ENCODE results near the gene OOSP4B.
"Not testable (repeated sequence)": the region's sequence is repeated elsewhere in the genome, so short reads cannot be mapped to it uniquely, and the experiment has no call there.

Gene OOSP4B

DNA sequence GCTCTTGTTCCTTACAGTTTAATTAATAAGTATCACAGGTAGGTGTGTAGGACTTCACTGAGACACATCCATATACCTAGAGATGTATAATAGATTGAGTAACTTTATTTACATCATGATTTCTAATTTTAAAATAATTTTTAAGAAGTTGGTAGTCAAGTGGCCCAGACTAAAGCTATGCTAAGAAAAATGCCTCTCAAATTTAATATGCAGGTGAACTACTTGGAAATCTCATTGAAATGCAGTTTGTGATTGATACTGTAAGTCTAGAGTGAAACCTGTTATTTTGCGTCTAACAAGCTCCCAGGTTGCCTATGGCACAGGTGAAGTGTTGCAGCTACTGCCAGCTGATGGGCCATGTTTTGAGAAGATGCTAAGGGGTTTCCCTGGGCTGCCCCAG, at the start of gene OOSP4B:
Gene OOSP4B, plus strand, starts transcription at position 301 of the 400 bp plus-strand sequence.
- no peak for DNase-seq (ENCODE audit: low spot score)

DNA sequence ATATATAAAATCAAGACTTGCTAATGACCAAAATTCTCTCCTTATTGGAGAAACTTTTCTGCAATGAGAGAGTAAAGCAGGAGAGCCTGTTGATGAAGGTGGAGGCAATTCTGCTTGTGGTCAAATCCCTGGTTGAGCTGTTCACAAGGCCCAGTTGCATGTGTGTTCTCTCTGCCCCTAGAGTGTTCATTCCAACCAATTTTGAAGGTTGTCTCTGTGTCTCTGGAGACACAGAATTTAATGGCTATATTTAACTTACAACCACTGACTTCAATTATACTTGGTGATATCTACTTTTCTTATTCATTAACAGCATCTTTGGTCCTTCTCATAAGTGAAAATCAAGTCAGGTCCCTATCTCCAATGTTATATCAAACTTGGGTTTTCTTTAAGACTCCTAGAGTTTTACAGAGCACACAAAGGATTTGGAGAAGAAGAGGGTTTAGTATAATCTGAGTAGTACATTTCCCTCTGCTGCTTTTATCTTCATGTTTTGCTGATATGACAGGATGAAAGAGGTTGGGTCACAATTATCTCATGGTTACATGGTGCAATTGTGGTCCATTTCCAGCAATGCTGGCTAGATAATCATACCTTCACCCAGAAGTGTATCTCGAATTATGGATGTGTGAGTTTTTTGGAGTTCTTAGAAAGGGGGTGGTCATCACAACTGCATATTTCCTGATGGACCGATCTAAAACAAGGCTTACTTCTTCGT, 49.1 kb upstream of the OOSP4B start:
- DNase-seq (ENCODE audit: low spot score), result no peak

DNA sequence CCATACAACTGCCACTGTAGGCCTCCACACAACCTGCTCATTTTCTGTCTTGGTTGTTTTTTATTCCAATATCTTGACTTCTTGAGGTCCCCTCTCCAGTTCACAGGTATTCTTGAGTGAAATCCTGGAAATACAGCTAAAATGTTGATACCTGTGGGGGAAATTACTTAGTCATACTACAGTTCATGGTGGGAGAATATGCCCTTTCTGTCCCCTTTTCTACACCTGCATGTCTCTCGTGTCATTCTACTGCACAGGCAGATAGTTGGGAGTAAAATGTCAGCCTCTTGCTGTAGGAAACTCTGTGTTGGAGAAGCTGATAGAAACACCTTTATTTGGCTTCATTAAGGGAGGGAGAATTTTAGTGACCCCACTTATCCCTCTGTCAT, 48.6 kb upstream of the OOSP4B start:
- no peak for DNase-seq (ENCODE audit: low spot score)

DNA sequence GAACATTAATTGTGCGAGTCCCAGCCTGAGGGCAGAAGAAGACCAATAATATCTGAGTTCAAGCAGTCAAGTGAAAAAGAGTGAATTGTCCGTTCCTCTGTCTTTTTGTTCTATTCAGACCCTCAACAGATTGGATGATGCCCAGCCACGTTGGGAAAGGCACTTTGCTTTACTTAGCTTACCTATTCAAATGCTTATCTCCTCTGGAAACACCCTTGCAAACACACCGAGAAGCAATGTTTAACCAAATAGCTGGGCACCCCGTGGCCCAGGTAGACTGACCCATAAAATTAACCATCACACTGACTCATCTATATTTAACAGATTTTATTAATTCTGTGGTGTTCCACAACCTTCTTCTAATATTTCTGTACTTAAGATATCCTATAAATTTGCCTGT, 43.9 kb upstream of the OOSP4B start:
- DNase-seq (ENCODE audit: low spot score), result no peak

- DNase-seq (ENCODE audit: low spot score), result no peak
Measured at GRCh38 chr11:59981106-59981770, 35.7 kb upstream of the OOSP4B start.

DNA sequence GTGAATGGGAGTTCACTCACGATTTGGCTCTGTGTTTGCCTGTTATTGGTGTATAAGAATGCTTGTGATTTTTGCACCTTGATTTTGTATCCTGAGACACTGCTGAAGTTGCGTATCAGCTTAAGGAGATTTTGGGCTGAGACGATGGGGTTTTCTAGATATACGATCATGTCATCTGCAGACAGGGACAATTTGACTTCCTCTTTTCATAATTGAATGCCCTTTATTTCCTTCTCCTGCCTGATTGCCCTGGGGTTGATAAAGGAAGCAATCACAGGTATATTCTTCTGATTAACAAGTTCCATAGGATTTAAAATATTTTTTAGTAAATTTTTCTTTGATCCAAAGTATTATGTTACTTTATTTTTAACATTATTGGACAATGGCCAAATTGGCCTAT, 34.9 kb upstream of the OOSP4B start:
- not testable (repeated sequence) for DNase-seq (ENCODE audit: low spot score)

DNA sequence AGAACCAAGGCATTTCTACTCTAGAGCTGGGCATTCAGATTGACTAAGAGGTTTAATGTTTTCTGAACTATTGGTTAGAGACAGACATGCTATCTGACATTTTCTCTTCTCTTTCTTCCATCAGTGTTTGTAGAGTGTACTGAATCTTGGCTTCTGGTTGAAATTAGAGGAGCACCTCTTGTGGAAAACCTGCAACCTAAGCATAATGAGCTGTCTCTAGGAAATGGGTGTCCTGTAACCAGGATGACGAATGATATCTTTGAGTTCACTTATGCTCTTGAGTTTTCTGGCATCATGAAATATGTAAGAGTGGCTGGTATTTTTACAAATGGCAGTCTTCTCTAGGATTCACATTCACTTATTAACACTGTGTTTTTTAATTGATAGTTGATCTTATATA, 33.8 kb upstream of the OOSP4B start:
- DNase-seq (ENCODE audit: low spot score), result no peak

DNA sequence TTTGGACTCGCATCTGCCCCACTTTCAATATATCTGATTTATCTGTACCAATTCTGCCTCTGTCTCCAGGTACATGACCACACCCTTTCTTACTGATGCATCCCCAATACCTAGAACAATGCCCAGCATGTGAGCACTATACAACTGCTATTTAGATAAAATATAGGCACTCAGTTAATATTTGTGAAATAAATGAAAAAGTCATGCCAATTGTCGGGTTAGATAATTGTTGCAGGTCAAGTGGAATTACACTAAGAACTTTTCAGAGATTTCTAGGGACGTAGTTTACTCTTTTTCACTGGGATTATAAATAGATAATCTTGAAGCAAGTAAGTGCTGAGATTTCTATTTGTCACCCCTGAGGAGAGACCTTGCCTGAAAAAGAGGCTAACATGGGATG, 32.6 kb upstream of the OOSP4B start:
- DNase-seq (ENCODE audit: low spot score), result no peak

GRCh38 chr11:59990421-59990820, 26.6 kb upstream of the OOSP4B start:
- no peak for DNase-seq (ENCODE audit: low spot score)

GRCh38 chr11:59992425-59992824, 24.6 kb upstream of the OOSP4B start:
- DNase-seq (ENCODE audit: low spot score), result no peak

DNA sequence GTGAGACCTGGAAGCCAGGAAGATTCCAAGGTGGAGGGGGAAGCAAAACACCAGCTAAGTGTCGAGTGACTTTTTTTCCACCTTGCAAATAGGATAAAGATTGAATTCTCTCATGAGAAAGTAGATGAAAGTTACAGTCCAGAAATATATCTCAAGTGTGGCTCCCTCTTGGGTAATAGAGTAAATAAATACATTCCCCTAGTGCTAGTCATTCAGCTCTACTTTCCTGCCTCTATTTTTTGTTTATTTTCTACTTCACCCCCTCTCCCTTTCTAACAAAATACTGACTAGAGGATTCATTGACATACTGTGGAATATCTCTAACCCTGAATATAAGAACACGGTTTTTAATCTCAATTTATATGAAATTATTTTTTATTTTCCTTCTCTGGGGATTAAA, 19.2 kb upstream of the OOSP4B start:
- no peak for DNase-seq (ENCODE audit: low spot score)

DNA sequence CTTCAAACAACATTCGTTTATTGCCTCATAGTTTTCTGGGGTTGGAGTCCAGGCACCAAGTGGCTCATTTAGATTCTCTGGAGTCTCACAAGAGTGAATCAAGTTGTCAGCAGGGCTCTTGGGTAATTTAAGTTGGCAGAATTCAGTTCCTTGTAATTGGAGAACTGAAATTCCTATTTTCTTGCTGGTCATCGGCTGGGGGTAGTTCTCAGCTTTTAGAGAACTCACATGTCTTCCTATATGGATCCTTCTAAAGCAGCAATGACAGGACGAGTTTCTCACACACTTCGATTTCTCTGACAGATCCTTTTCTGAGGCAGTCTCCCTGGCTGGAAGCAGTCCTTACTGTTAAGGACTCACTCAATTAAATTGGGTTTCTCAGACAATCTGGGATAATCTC, 17.3 kb upstream of the OOSP4B start:
- no peak for DNase-seq (ENCODE audit: low spot score)

GRCh38 chr11:60003729-60004128, 13.3 kb upstream of the OOSP4B start:
- no peak for DNase-seq (ENCODE audit: low spot score)

GRCh38 chr11:60005360-60005759, 11.6 kb upstream of the OOSP4B start:
- no peak for DNase-seq (ENCODE audit: low spot score)

DNA sequence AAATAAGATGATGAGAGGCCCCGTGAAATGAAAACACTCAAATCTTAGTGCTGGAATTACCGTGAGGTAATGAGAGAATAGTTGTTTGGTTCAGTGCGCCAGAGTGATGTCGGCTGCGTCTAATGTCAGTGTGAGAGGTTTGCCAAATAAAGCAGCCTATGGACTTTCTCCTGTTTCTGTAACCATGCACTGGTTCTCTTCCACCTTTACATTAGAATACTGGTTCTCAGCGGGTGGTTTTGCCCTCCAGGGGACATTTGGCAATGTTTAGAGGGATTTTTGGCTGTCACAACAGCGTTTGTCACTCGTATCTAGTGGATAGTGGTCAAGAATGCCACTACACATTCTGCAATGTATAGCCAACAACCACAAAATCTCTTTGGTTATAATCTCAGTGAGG, 1.1 kb downstream of the OOSP4B start:
- DNase-seq (ENCODE audit: low spot score), result no peak

DNA sequence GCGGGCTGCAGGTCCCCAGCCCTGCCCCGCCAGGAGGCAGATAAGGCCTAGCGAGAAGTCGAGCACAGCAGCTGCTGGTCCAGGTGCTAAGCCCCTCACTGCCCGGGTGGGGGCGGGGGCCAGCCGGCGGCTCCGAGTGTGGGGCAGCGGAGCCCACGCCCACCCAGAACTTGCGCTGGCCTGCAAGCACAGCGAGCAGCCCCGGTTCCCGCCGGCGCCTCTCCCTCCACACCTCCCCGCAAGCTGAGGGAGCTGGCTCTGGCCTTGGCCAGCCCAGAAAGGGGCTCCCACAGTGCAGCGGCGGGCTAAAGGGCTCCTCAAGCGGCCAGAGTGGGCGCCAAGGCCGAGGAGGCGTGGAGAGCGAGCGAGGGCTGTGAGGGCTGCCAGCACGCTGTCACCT, 3.4 kb downstream of the OOSP4B start:
- not testable (repeated sequence) for DNase-seq (ENCODE audit: low spot score)

GRCh38 chr11:60029015-60029632, 12.1 kb downstream of the OOSP4B start:
- no peak for DNase-seq (ENCODE audit: low spot score)

GRCh38 chr11:60040109-60040508, 23.1 kb downstream of the OOSP4B start, which contains the start of gene OOSP2:
OOSP2 (plus strand) TSS chr11:60040409; CDS start chr11:60040460, 51 bp downstream.
- DNase-seq (ENCODE audit: low spot score), result no peak

DNA sequence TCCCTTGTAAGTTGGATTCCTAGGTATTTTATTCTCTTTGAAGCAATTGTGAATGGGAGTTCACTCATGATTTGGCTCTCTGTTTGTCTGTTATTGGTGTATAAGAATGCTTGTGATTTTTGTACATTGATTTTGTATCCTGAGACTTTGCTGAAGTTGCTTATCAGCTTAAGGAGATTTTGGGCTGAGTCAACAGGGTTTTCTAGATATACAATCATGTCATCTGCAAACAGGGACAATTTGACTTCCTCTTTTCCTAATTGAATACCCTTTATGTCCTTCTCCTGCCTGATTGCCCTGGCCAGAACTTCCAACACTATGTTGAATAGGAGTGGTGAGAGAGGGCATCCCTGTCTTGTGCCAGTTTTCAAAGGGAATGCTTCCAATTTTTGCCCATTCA, 33.4 kb downstream of the OOSP4B start:
- DNase-seq (ENCODE audit: low spot score), result not testable (repeated sequence)

GRCh38 chr11:60050839-60051238, 33.9 kb downstream of the OOSP4B start:
- DNase-seq (ENCODE audit: low spot score), result not testable (repeated sequence)

DNA sequence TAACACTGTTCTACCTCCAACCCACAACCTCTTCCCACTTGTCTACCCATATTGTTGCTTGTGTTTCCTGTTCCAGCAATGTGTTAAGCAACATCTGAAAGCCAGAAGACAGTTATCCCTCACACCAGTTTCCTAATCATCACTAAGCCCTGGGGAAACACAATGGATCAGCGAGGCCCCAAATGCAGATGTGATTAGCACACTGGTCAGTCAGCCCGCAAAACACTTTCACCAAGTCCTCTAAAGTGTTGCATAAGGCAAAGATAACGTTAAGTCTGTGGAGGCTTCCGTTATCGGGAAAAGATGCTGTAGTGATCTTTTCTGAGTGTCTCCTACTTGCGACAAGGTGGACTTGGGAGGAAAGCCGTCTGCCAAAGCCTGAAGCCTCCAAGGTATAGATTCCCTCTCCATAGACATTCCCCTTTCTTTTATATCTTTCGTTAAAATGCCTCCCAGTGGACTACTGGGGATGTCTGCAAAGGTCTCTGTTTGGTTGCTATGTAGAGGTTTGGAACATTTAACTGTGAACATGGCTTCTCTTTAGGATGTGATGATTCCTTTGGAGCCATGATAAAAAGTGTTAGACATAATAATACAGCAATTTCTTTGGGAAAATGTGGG, 39.5 kb downstream of the OOSP4B start, which contains the start of gene MS4A3:
Gene MS4A3, plus strand, starts transcription at position 317 of the 621 bp plus-strand sequence. CDS start 4,496 bp downstream, outside the sequence.
- DNase-seq (ENCODE audit: low spot score), result no peak

GRCh38 chr11:60059052-60059451, 42.1 kb downstream of the OOSP4B start:
- no peak for DNase-seq (ENCODE audit: low spot score)

Data from AG08396 (cell line).